Activated T-cell treated with anti-CD3 and anti-CD28 coated beads for 4 hours (primary cell): ENCODE results near the gene SLC24A4.

Experiments used
- DNase-seq: peaks from one replicate; pipeline ENCODE4 v3.0.0-alpha.2; 2020

SLC24A4 gene

DNA sequence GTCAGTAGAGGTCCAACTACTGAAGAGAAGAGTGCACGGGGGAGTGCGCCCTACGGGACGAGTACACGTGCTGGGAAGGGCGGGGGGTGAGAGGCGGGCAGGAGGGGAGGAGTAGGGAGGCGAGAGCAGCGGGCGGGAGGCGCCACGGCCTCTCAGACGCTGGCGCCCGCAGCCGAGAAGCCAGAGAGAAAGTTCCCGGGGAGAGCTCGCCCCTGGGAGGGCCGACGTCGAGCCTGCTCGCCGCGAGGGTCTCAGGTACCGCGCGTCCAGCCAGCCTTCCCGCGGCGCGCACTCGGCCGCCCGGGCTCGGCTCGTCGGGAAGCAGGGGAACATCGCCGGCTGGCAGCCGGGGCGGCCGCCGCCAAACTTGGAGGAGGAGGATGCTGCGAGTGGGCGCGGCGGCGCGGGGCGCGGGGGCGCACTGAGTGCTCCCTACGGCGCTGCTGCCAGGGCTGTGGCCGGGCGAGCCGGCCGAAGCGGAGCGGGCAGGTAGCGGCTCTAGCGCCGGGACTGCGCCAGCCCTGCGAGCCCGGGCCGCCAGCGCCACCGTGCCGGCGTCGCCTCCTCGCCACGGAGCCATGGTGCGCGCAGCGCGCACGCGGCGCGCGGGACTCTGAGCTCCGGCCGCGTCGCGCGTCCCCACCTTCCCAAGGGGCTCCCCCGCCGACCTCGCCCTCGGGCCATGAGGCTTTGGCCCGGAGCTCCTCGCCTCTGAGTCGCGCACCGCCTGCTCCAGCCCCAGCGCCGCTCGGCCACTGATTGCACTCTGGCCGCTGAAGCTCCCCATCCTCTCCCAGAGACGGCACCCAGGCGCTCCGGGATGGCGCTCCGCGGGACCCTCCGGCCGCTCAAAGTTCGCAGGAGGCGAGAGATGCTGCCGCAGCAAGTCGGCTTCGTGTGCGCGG, at the start of gene SLC24A4:
Gene SLC24A4 (plus strand): TSS at position 155 of the 905 bp plus-strand sequence. CDS start 666 bp downstream, at position 821.
- DNase-seq = no peak

DNA sequence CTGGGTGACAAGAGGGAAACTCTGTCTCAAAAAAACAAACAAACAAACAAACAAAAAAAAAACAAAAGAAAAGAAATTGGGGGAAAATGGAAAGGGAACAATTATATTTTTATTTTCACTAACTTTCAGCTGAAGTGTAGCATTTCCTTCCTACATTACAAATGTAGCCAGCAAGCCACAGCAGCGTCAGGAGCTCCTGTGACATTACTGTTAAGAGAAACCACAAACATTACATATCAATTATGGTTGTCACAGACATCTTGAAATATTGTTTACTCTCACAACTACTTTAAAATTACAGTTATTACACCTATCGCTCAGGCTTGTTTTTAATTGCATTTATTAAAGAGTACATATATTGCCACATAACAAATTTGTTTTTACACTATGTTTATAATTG, 49.8 kb upstream of the SLC24A4 start:
- no peak for DNase-seq

GRCh38 chr14:92274055-92274454, 48.9 kb upstream of the SLC24A4 start:
- DNase-seq = no peak

GRCh38 chr14:92276074-92276473, 46.9 kb upstream of the SLC24A4 start:
- no peak for DNase-seq

DNA sequence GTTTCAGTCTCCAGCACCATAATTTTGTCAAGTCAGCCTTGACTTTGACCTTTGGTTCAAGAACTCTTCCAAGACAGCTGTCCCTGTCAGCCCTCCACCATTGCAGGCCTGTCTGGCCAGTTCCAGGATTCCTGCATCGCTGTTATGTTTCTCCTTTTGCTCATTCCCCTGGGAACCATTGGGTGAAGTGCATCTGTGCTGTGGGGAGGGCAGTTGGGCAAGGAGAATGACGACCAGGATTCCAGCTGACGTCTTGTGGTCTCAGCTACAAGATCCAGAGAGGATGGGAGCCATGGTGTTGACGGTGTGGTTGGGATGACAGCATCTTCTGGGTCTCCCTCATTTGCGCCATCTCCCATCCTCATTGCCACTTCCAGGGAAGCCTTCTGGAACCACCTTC, 45.9 kb upstream of the SLC24A4 start:
- DNase-seq = no peak

DNA sequence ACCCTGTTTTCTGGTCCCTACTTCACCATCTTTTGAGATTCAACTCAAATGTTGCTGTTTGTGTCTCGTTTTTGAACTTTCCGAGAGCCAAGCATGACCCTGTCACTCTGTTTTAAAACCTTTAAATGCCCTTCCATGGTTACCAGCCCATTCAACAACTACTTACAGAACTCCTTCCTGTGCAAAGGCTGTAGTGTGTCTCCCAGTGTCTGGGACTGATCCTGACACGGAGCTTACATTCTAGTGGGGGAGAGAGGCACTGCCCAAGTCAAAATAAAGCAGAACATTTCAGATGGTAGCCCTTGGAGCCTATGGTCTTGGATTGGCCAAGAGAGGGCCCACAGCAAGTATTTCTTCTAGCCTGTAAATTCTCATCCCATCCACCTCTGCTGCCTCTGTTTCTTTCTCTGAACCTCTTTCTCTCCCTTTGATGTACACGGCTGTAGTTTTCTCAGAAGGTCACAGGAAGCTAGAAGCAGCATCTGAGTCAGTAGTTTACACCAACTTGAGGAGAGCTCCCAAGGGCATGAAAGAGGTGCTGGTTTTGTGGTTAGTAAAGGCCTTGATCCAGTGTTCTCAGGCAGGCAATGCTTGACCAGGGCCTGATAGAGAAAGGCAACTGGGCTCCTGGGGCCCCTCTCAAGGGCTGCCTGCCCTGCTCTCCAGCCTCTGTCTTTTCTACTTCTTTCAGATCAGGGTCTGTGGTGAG, 42.3 kb upstream of the SLC24A4 start:
- no peak for DNase-seq

- no peak for DNase-seq
Measured at GRCh38 chr14:92282669-92283068, 40.3 kb upstream of the SLC24A4 start.

DNA sequence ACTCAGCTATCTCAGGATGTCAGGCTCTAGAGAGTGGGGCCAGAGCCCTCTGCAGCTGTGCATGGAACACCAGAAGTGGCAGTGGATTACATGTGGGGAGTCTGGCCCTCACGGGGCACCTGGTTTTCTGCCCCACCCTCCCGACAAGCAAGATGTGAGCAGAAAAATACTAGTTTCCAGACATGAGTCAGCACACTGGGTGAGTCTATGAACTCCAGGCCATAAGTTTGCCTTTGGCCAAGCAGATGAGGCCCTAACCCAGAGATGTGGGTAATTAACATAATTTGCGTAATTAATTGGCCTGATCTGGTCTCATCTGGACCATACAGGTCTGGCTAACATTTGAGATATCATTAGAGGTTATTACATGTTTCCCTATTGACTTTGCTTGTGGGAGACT, 37.7 kb upstream of the SLC24A4 start:
- no peak for DNase-seq

GRCh38 chr14:92287987-92288386, 35.0 kb upstream of the SLC24A4 start:
- DNase-seq = no peak

GRCh38 chr14:92288994-92289660, 33.8 kb upstream of the SLC24A4 start:
- DNase-seq = no peak

DNA sequence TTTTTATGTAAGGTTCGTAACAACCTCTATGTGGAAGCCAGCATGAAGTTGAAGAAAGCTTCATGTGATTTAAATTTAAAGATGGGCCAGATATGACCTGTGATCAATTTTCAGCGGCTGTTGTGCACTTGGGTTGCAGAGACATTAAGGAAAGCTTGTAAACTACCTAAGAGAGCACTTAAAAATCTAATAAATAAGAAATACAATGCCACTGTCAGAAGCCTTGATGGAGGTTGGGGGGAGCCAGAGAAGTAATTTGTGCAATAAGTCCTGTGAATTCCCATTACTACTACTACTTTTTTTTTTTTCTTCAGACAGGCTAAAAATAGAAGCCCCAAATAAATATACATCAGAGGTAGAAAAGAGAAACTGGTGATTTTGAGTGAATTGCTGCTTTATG, 30.3 kb upstream of the SLC24A4 start:
- no peak for DNase-seq

DNA sequence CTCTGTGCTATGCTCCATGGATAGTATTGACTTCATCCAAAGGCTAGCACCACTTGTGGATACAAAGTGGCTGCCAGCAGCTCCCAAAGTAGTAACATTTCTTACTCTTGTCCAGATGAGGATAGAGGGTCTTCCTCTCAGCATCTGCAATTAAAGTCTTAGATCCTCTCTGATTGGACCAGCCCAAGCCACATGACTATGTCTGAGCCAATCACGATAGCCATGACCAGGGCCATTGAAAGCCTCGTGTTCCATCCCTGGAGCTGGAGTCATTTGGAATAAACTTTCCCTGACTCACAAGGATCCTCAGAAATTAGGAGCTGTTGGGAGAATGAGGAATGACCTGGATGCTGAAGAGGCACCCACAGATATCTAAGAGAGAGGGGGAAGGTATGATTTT, 28.5 kb upstream of the SLC24A4 start:
- DNase-seq = no peak

DNA sequence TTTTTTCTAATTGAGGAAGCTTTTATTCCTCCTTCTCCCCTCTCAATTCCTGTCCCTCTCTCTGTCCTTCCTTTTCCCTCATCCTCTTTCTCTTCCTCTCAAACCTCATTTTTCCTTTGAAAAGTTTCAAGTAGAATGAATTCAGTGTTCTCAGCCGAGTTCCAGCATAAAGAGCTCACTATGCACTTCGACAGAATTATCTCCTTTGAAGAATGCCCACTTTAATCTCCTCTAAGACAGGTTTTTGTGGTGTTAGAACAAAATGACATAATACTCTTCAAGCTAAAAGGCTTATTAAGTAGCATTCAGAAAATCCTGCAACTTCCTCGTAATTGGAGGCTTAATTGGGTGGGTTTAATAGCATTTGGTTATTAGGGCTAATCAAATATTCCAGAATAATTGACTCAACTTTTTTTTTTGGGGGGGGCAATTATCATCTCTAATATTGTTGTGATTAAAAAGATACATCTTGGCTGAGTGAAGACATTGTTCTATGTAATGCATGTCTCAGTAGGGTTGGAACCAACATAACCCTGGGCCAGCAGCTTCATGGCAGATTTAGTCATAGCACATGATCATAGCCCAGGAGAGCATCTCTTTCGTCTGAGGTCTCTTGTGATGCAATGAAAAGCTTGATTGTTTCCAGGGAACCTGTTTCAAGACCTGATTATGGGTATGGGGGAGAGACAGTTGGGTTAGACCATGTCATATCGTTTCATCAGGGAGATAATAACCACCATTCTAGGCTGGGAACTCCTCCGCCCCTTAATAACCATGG, 25.0 kb upstream of the SLC24A4 start:
- no peak for DNase-seq

DNA sequence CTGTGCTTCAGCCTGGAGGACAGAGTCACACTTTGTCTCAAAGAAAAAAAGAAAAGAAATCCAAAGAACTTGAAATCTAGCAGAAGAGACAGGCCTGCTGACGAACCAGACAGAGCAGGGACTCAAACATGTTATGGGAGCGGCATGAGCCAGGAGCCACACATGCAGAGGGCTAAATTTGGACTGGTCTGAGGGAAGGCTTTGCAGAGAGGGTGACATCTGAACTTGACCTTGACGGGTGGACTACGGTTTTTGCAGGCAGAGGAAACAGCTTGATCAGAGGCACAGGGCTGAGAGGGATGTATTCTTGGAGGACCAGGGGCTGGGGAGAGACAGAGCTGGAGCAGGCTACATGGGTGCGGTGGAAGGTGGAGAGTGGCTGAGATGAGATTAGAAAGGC, 20.5 kb upstream of the SLC24A4 start:
- DNase-seq = no peak

GRCh38 chr14:92308716-92309115, 14.2 kb upstream of the SLC24A4 start:
- DNase-seq = no peak

DNA sequence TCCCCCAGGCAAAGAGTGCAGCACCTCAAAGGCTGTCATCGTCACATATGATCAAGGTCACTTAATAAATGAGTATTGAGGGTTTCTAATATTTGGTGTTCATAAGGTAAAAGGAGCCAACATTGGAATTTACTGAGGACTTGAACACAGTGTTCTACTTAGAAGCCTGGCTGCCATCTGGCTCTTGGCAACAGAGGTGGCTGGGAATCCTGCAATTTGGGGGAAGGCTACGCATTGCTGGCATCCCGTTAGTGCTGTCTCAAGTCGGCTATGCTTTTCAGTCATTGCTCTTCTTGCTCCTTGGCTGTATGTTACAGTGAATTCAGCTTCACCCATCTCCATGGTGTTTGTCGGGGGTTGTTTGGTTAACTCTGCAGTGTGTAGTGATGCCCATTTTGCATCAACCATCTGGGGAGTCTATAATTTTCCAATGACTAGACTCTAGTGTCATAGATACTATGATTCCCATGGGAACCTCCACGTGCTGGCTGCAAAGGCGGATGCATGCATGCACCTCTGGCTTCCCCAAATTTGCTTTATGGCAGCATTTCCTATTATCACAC, 12.9 kb upstream of the SLC24A4 start:
- no peak for DNase-seq

GRCh38 chr14:92310776-92311375, 12.1 kb upstream of the SLC24A4 start:
- DNase-seq = no peak

GRCh38 chr14:92314182-92314581, 8.8 kb upstream of the SLC24A4 start:
- no peak for DNase-seq

- no peak for DNase-seq
Measured at GRCh38 chr14:92315050-92315805, 7.7 kb upstream of the SLC24A4 start.

- DNase-seq = no peak
Measured at GRCh38 chr14:92316176-92316575, 6.8 kb upstream of the SLC24A4 start.

DNA sequence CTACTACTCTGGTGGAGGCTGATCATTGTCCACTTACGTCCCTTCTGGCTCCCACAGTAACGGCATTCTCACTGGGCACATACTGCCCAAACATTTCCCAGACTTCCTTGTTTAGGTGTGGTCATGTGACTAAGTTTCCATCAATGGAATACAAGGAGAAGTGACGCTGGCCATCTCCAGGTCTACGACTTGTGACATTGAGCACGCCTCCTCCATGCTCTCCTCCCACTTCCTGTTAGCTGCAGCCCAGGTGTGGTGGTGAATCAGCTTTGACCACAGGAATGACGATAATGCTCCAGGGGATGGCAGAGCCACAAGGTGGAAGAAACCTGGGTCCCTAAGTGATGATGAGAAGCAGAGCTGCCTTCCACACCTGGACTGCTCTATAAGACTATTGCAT, 6.0 kb upstream of the SLC24A4 start:
- no peak for DNase-seq
